A673 (cell line): ENCODE data around the gene JSRP1. TPM values are rescaled to one million over a fixed set of nuclear protein-coding genes. Genes with fewer than 3 reads are reported as not detected.

Experiments
- BruUV-seq: library from RNA; stranded (reverse); fragments of 400-500 nt; replicated peaks from 2 replicates; lab custom pipeline; 2021; lab: Mats Ljungman, UMichigan
- CTCF ChIA-PET: fragments of 300-600 bp; sonication (Branson Sonifier 250); formaldehyde crosslinking; loops from one replicate; lab custom pipeline; 2022; ENCODE audit warnings: antibody characterized with exemption; lab: Charles Lee
- POLR2A ChIA-PET: fragments of 300-600 bp; sonication (Branson Sonifier 250); formaldehyde crosslinking; loops from one replicate; lab custom pipeline; 2022; ENCODE audit warnings: antibody characterized with exemption; ENCODE audit not compliant: low non-redundant PET; lab: Charles Lee
- DNase-seq: peaks from one replicate; pipeline ENCODE4 v3.0.0-alpha.2; 2015; ENCODE audit warnings: low spot score
- H3K27ac ChIP-seq: fragments of 200-600 bp; sonication (generic); 2 replicates; pipeline ENCODE4 v1.5.1; 2016; ENCODE audit warnings: mixed run types, low read depth, mild to moderate bottlenecking, mixed read lengths, antibody characterized with exemption, low read length; ENCODE audit not compliant: poor library complexity, severe bottlenecking
- H3K27me3 ChIP-seq: fragments of 200-600 bp; sonication (generic); replicated peaks from 2 replicates; pipeline ENCODE4 v1.6.1; 2017; ENCODE audit warnings: mixed run types, low read depth, mild to moderate bottlenecking, mixed read lengths, antibody characterized with exemption, low read length; ENCODE audit not compliant: insufficient read depth, poor library complexity
- H3K36me3 ChIP-seq: fragments of 200-600 bp; sonication (generic); 2 replicates; pipeline ENCODE4 v1.6.1; 2016; ENCODE audit warnings: mixed run types, mild to moderate bottlenecking, mixed read lengths, antibody characterized with exemption, low read length; ENCODE audit not compliant: insufficient read depth, poor library complexity, severe bottlenecking
- H3K4me1 ChIP-seq: fragments of 200-600 bp; sonication (generic); 2 replicates; pipeline ENCODE4 v1.6.1; 2017; ENCODE audit warnings: mixed run types, mild to moderate bottlenecking, mixed read lengths, antibody characterized with exemption, low read length; ENCODE audit not compliant: insufficient read depth, poor library complexity, severe bottlenecking
- H3K4me3 ChIP-seq: fragments of 200-600 bp; sonication (generic); 2 replicates; pipeline ENCODE4 v1.5.1; 2016; ENCODE audit warnings: low read depth, mixed run types, mild to moderate bottlenecking, mixed read lengths, low read length; ENCODE audit not compliant: poor library complexity, severe bottlenecking
- H3K9me3 ChIP-seq: fragments of 200-600 bp; sonication (generic); 2 replicates; pipeline ENCODE4 v1.6.1; 2016; ENCODE audit warnings: mixed run types, low read depth, mild to moderate bottlenecking, mixed read lengths, antibody characterized with exemption, low read length; ENCODE audit not compliant: poor library complexity, severe bottlenecking
- EZH2 ChIP-seq: fragments of 200-600 bp; sonication (generic); IDR thresholded peaks from 2 replicates; pipeline ENCODE4 v1.6.1; 2017; ENCODE audit warnings: borderline replicate concordance, low read depth, mild to moderate bottlenecking, mixed read lengths, antibody characterized with exemption, low read length; ENCODE audit not compliant: poor library complexity, severe bottlenecking
- intact Hi-C: fragments of 100-400 bp; cut with micrococcal nuclease; formaldehyde crosslinking; loops from one replicate; pipeline ENCODE4 v1.10.0; 2022; ENCODE audit not compliant: unreplicated experiment
- total RNA-seq: library from RNA; stranded (reverse); gene quantifications from 2 replicates; pipeline ENCODE4 v1.2.3, GENCODE V29; 2021
- TF ChIP-seq, protein P1 (sequence below): fragments of 300-800, 200-600 bp; sonication (generic); conservative IDR thresholded peaks from 2 replicates; pipeline ENCODE4 v1.5.1; 2017; ENCODE audit warnings: low read depth, mild to moderate bottlenecking, antibody characterized with exemption, low read length, moderate library complexity, mixed read lengths

Gene JSRP1
- total RNA-seq, 1 experiment from 2014 or later, result 0.73 TPM

- H3K27me3 ChIP-seq, result no peaks in the 10 kb centered on the region
- no peak for TF ChIP-seq EZH2
- TF ChIP-seq, protein P1, sequence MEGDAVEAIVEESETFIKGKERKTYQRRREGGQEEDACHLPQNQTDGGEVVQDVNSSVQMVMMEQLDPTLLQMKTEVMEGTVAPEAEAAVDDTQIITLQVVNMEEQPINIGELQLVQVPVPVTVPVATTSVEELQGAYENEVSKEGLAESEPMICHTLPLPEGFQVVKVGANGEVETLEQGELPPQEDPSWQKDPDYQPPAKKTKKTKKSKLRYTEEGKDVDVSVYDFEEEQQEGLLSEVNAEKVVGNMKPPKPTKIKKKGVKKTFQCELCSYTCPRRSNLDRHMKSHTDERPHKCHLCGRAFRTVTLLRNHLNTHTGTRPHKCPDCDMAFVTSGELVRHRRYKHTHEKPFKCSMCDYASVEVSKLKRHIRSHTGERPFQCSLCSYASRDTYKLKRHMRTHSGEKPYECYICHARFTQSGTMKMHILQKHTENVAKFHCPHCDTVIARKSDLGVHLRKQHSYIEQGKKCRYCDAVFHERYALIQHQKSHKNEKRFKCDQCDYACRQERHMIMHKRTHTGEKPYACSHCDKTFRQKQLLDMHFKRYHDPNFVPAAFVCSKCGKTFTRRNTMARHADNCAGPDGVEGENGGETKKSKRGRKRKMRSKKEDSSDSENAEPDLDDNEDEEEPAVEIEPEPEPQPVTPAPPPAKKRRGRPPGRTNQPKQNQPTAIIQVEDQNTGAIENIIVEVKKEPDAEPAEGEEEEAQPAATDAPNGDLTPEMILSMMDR, result no peak
- H3K36me3 ChIP-seq, result peaks cover 63% of the 10 kb centered on the region
- POLR2A ChIA-PET, result no interaction called here
- peaks cover 6% of the 10 kb centered on the region for H3K4me1 ChIP-seq
- peak overlapping the region; percentile 42 for H3K27ac ChIP-seq
- H3K4me3 ChIP-seq, result no peak overlapping the region
- no peak for DNase-seq
- no TSS peak for BruUV-seq
- CTCF ChIA-PET, result interaction anchor here (1.1 kb wide), 1 partner anchor 76 kb away, joined by 6 read pairs; no protein-coding TSS in a partner anchor
- H3K9me3 ChIP-seq, result no peaks in the 10 kb centered on the region
- intact Hi-C loops, result no loop called here
Observed at GRCh38 chr19:2232286-2233151, 23.7 kb downstream of the JSRP1 start.

- ChIA-PET CTCF (interaction anchor here (0.6 kb wide), 1 partner anchor 82 kb away, joined by 3 read pairs; no protein-coding TSS in a partner anchor), POLR2A (no interaction called here)
- no peaks in the 10 kb centered on the region for H3K9me3 ChIP-seq
- DNase-seq, result no peak
- peaks cover 69% of the 10 kb centered on the region for H3K36me3 ChIP-seq
- peak overlapping the region; percentile 57 for H3K27ac ChIP-seq
- H3K4me1 ChIP-seq, result peaks cover 4% of the 10 kb centered on the region
- H3K4me3 ChIP-seq, result no peak overlapping the region
- BruUV-seq, result no TSS peak
- TF ChIP-seq, protein P1, result peak; percentile 33
- no peak for TF ChIP-seq EZH2
- H3K27me3 ChIP-seq, result no peaks in the 10 kb centered on the region
- intact Hi-C loops, result no loop called here
Observed at GRCh38 chr19:2231621-2232221, 24.5 kb downstream of the JSRP1 start.

DNA sequence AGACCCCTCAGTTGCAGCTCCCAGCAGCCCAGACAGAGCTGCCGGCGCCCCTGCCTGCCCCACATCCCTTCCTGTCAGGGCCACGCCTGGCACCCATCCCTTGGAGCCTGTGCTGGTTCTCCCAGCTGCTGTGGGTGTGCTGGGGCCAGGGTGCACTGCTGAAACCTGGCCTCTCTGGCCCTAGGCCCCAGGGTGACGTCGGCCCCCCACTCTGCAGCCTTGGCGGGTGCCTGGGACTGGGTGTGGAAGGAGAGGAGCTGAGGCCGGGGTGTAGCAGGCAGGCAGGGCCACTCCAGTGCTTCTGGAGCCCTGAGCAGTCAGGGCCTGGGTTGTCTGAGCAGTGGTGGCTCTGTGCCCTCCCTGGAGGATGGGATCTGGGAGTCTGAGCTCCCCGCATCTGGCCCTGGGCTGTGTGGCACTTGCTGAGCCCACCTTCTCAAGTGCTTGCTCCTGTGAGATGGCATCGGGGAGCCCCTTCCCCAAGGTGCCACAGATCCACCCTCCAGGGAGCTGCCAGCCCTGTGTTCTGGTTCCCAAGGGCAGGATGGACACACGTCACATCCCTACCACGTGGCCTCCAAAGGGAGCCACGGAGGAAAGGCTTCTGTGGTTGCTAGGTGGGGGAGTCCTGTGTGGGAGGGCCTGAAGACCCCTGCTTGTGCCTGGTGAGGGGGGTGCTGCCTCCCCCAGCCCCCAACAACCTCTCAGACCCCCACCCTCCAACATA is 25.2 kb downstream of the JSRP1 start:
- POLR2A ChIA-PET, result no interaction called here
- H3K36me3 ChIP-seq, result peaks cover 74% of the 10 kb centered on the region

More for the DNA sequence above, 25.2 kb downstream of the JSRP1 start:
- no peaks in the 10 kb centered on the region for H3K9me3 ChIP-seq
- CTCF ChIA-PET, result interaction anchor here (1.3 kb wide), 1 partner anchor 75 kb away, joined by 3 read pairs; no protein-coding TSS in a partner anchor
- no peak for DNase-seq
- TF ChIP-seq EZH2, result no peak
- TF ChIP-seq, protein P1, result no peak
- intact Hi-C loops, result no loop called here
- H3K27me3 ChIP-seq, result no peaks in the 10 kb centered on the region
- no peak overlapping the region for H3K4me3 ChIP-seq
- peak overlapping the region; percentile 57 for H3K27ac ChIP-seq
- no TSS peak for BruUV-seq
- H3K4me1 ChIP-seq, result peaks cover 4% of the 10 kb centered on the region
